Occipital lobe (tissue), 2 donors: ENCODE results near the gene SPRYD4. TPM values are rescaled to one million over a fixed set of nuclear protein-coding genes. Genes with fewer than 3 reads are reported as not detected.
"Not testable (repeated sequence)": the region's sequence is repeated elsewhere in the genome, so short reads cannot be mapped to it uniquely, and the experiment has no call there.

Experiments
- DNase-seq: peaks from one replicate; lab custom pipeline; 2025; lab: John Stamatoyannopoulos, UW
- total RNA-seq: library from RNA; depleted of rRNA; stranded (reverse); fragments of >200 nt; gene quantifications from one replicate; pipeline ENCODE4 v1.2.3, GENCODE V29; 2014

SPRYD4 gene
- total RNA-seq, 1 donor from 2014 or later: 1.6 TPM

DNA sequence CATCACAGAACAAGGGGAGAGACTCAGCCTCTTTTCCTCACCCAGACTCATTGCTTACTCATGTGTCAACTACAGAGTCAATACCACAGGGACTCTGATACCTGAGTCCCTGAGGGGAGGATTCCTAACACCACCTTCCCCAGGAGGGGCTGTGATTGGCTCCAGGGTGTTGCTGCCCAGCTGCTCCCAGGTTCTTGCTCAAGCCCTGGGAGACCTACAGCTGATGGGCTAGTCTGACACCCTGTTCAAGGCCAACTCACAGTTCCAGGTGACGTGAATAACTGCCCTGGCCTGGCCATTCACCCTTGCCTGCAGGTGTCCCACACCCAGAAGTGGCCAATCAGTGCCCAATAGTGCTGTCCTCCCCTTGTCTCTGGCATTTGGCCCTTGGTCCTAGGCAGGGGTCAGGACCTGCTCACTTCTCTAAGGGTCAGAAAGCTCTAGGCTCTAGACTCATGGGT lies 8.6 kb downstream of the SPRYD4 start:
- DNase-seq: no peak

GRCh38 chr12:56477521-56478225 lies 9.3 kb downstream of the SPRYD4 start:
- DNase-seq: no peak

- no peak for DNase-seq
Measured at GRCh38 chr12:56479625-56480024, 11.2 kb downstream of the SPRYD4 start.

GRCh38 chr12:56484566-56484965 lies 16.2 kb downstream of the SPRYD4 start:
- no peak for DNase-seq

GRCh38 chr12:56486694-56487093 lies 18.3 kb downstream of the SPRYD4 start:
- DNase-seq: no peak

GRCh38 chr12:56487448-56488040 lies 19.2 kb downstream of the SPRYD4 start:
- peak; percentile 39 for DNase-seq

- DNase-seq: peak; percentile 85
Measured at GRCh38 chr12:56488041-56488955, 19.9 kb downstream of the SPRYD4 start, which contains the start of gene GLS2. TSS of gene GLS2 (minus strand) at chr12:56488161. CDS start at chr12:56488118, 43 bp downstream.

GRCh38 chr12:56490360-56490759 lies 22.0 kb downstream of the SPRYD4 start:
- DNase-seq: no peak

- DNase-seq: not testable (repeated sequence)
Measured at GRCh38 chr12:56493409-56494105, 25.2 kb downstream of the SPRYD4 start.

- not testable (repeated sequence) for DNase-seq
Measured at GRCh38 chr12:56494106-56494415, 25.7 kb downstream of the SPRYD4 start.

DNA sequence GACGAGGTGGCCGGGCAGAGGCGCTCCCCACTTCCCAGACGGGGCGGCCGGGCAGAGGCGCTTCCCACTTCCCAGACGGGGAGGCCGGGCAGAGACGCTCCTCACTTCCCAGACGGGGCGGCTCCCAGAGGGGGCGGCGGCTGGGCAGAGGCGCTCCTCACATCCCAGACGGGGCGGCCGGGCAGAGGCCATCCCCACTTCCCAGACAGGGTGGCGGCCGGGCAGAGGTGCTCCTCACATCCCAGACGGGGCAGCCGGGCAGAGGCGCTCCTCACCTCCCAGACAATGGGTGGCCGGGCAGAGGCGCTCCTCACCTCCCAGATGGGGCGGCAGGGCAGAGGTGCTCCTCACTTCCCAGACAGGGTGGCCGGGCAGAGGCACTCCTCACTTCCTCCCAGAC lies 26.1 kb downstream of the SPRYD4 start:
- not testable (repeated sequence) for DNase-seq

DNA sequence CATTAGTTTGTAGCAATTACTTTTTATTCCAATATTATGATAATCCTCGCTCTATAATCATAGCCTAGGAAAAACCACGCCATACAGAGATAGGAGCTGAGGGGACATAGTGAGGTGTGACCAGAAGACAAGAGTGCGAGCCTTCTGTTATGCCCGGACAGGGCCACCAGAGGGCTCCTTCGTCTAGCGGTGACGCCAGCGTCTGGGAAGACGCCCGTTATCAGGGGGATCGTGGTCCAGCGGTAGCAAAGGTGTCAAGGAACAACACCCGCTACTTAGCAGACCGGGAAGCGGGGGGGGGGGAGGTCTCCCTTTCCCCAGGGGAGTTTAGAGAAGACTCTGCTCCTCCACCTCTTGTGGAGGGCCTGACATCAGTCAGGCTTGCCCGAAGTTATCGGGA lies 28.3 kb downstream of the SPRYD4 start:
- peak; percentile 24 for DNase-seq

- DNase-seq: not testable (repeated sequence)
Measured at GRCh38 chr12:56498126-56498902, 29.9 kb downstream of the SPRYD4 start.

- DNase-seq: not testable (repeated sequence)
Measured at GRCh38 chr12:56499452-56499851, 31.1 kb downstream of the SPRYD4 start.

DNA sequence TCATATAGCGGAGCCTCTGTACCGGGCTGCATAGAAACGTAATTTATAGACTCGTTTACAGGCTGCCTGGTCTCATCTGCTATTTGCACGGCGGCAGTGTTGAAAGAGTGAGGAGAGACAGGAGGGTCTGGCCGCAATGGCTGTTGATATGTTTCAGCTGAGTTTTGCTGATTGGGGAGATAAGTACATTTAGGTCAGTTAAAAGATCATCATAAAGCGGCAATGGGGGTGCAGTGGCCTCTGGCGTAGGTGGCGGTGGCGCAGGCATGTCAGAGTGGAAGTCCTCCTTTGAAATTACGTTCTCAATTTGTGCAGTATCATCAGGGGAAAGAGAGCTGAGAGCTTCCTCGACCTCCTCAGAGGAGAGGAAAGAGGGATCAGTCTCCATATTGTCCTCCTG lies 31.5 kb downstream of the SPRYD4 start:
- not testable (repeated sequence) for DNase-seq

DNA sequence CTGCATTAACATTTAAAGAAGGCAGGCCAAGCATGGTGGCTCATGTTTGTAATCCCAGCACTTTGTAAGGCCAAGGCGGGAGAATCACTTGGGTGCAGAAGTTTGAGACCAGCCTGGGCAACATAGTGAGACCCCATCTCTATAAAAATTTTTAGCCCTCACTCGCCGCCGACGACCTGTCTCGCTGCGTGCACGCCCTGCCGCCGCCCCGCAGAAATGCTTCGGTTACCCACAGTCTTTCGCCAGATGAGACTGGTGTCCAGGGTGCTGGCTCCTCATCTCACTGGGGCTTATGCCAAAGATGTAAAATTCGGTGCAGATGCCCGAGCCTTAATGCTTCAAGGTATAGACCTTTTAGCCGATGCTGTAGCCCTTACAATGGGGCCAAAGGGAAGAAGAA lies 42.4 kb downstream of the SPRYD4 start:
- DNase-seq: no peak

DNA sequence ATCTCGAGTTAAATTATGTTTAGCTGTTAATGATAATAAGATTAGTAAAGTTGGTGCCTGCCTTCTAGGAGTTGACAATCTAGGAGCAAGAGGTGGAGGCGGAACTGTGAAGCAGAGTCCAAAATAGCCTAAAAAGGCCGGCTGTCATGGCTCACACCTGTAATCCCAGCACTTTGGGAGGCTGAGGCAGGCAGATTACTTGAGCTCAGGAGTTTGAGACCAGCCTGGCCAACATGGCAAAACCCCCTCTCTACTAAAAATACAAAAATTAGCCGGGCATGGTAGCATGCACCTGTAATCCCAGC lies 45.6 kb downstream of the SPRYD4 start:
- DNase-seq: not testable (repeated sequence)

GRCh38 chr12:56517854-56518253 lies 49.5 kb downstream of the SPRYD4 start:
- no peak for DNase-seq

DNA sequence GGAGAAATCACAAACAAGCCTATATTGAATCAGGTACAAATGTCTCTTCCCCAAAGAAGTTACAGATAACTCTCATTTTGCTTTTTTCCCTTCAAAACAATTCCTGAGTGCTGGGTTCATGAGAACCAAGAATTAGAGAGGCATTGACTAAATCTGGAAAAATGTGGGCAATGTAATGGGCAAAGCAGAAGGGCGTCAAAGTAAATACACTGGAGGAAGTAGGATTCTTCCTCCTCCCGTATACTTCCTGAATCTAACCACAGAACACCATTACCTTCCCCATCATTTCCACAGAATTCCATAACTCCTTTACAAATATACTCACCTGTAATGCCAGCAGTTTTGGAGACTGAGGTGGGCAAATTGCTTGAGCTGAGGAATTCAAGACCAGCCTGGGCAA lies 50.2 kb downstream of the SPRYD4 start:
- DNase-seq: no peak

- no peak for DNase-seq
Measured at GRCh38 chr12:56520048-56520447, 51.7 kb downstream of the SPRYD4 start.

- no peak for DNase-seq
Measured at GRCh38 chr12:56520506-56520905, 52.1 kb downstream of the SPRYD4 start.
